OCI-LY1 (cell line): Measurements from ENCODE around the gene CFAP77.

Experiments used
- H2AFZ ChIP-seq: fragments of 200-600 bp; sonication (generic), shearing (Covaris generic); 2 replicates; pipeline ENCODE4 v1.6.0; 2014; ENCODE audit warnings: antibody characterized with exemption, mild to moderate bottlenecking, low read length
- H3F3A ChIP-seq: fragments of 200-600 bp; sonication (generic), shearing (Covaris generic); 2 replicates; pipeline ENCODE4 v1.6.0; 2014; ENCODE audit warnings: mild to moderate bottlenecking, antibody characterized with exemption, low read length, moderate library complexity; ENCODE audit not compliant: insufficient read depth
- H3K27ac ChIP-seq: fragments of 200-600 bp; sonication (generic); 2 replicates; pipeline ENCODE4 v1.5.1; 2014; ENCODE audit warnings: low read length, mixed run types, mild to moderate bottlenecking, low read depth; ENCODE audit not compliant: poor library complexity, severe bottlenecking
- H3K27me3 ChIP-seq: fragments of 200-600 bp; sonication (generic); 2 replicates; pipeline ENCODE4 v1.6.0; 2014; ENCODE audit warnings: antibody characterized with exemption, mild to moderate bottlenecking, low read length, moderate library complexity; ENCODE audit not compliant: insufficient read depth
- H3K36me3 ChIP-seq: fragments of 200-600 bp; sonication (generic); 2 replicates; pipeline ENCODE4 v1.6.1; 2014; ENCODE audit warnings: mild to moderate bottlenecking, antibody characterized with exemption, low read length, moderate library complexity, mixed read lengths; ENCODE audit not compliant: insufficient read depth
- H3K4me1 ChIP-seq: fragments of 200-600 bp; sonication (generic); 2 replicates; pipeline ENCODE4 v1.5.1; 2014; ENCODE audit warnings: mild to moderate bottlenecking, low read length, moderate library complexity; ENCODE audit not compliant: insufficient read depth, severe bottlenecking
- H3K4me2 ChIP-seq: fragments of 200-600 bp; sonication (generic), shearing (Covaris generic); 2 replicates; pipeline ENCODE4 v1.6.1; 2014; ENCODE audit warnings: low read length
- H3K4me3 ChIP-seq: fragments of 200-600 bp; sonication (generic); 2 replicates; pipeline ENCODE4 v1.5.1; 2014; ENCODE audit warnings: low read length, low read depth, mild to moderate bottlenecking, mixed read lengths; ENCODE audit not compliant: poor library complexity, severe bottlenecking
- H3K79me2 ChIP-seq: fragments of 200-600 bp; shearing (Covaris generic); 2 replicates; pipeline ENCODE4 v1.6.1; 2016; ENCODE audit warnings: mixed run types, low read length, mixed read lengths; ENCODE audit not compliant: insufficient read depth
- H3K9ac ChIP-seq: fragments of 200-600 bp; sonication (generic), shearing (Covaris generic); 2 replicates; pipeline ENCODE4 v1.6.1; 2014; ENCODE audit warnings: mild to moderate bottlenecking, low read length, mixed read lengths
- H3K9me2 ChIP-seq: fragments of 200-600 bp; sonication (generic), shearing (Covaris generic); 2 replicates; pipeline ENCODE4 v1.6.1; 2014; ENCODE audit warnings: low read depth, mild to moderate bottlenecking, low read length, mixed read lengths
- H3K9me3 ChIP-seq: fragments of 200-600 bp; shearing (Covaris generic); 2 replicates; pipeline ENCODE4 v1.6.1; 2014; ENCODE audit warnings: low read length, mixed read lengths
- H4K20me1 ChIP-seq: fragments of 200-600 bp; sonication (generic), shearing (Covaris generic); 2 replicates; pipeline ENCODE4 v1.6.0; 2016; ENCODE audit warnings: mild to moderate bottlenecking, low read length; ENCODE audit not compliant: insufficient read depth
- EZH2 ChIP-seq: fragments of 200-600 bp; sonication (generic), shearing (Covaris generic); IDR thresholded peaks from 2 replicates; pipeline ENCODE4 v1.8.0; 2017; ENCODE audit warnings: borderline replicate concordance, mixed run types, mild to moderate bottlenecking, antibody characterized with exemption, low read length, moderate library complexity, mixed read lengths
- TF ChIP-seq, protein P1 (sequence below): fragments of 200-600 bp; sonication (generic), shearing (Covaris generic); IDR thresholded peaks from 2 replicates; pipeline ENCODE4 v1.5.1; 2017; ENCODE audit warnings: mild to moderate bottlenecking, antibody characterized with exemption, low read length, moderate library complexity, mixed read lengths

Gene CFAP77

DNA sequence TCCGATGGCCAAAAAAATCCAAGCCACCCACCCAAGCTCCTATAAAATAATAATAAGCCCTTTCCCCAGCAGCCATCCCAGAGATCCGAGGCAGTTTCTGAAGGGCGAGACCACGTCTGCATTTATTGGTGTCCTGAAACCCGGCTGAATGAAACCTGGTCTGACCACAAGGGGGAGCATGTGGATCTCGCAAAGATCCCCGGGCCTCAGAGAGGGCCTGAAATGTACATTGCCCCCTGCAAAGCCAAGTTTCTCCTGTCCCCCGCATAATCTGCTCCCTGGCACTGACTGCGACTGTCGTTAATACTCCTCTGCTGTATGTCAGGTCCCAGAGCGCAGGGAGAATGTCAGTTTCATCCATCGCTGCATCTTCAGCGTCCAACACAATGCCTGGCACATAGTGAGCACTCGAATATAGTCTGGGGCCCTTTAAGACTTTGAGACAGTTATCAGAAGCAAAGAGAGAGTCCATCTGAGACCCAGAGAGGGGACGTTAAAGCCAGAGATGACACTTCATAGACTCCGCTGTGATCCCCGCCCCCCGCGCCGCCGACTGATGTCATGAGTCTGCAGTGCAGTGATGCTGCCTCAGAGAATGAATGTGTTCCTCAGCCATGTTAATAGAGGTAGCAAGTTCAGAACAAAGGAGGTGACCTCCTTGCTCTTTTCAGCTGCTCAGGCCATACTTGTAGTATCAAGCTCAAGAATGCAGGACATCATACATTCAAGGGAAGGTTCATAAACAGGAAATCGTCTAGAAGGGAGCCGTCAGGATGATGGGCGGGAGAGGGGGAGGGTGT, 97.9 kb downstream of the CFAP77 start:
- Histone ChIP-seq H3K27ac (no peak overlapping the region), H3K27me3 (no peaks in the 10 kb centered on the region), H3K9ac (no peak overlapping the region), H3K4me1 (no peaks in the 10 kb centered on the region), H2AFZ (no peak overlapping the region), H3K9me2 (no peaks in the 10 kb centered on the region), H3K9me3 (no peaks in the 10 kb centered on the region), H3K36me3 (no peaks in the 10 kb centered on the region), H3K4me2 (no peak overlapping the region), H3F3A (no peaks in the 10 kb centered on the region), H3K4me3 (no peak overlapping the region), H4K20me1 (no peaks in the 10 kb centered on the region), H3K79me2 (no peaks in the 10 kb centered on the region)
- TF ChIP-seq, protein P1, sequence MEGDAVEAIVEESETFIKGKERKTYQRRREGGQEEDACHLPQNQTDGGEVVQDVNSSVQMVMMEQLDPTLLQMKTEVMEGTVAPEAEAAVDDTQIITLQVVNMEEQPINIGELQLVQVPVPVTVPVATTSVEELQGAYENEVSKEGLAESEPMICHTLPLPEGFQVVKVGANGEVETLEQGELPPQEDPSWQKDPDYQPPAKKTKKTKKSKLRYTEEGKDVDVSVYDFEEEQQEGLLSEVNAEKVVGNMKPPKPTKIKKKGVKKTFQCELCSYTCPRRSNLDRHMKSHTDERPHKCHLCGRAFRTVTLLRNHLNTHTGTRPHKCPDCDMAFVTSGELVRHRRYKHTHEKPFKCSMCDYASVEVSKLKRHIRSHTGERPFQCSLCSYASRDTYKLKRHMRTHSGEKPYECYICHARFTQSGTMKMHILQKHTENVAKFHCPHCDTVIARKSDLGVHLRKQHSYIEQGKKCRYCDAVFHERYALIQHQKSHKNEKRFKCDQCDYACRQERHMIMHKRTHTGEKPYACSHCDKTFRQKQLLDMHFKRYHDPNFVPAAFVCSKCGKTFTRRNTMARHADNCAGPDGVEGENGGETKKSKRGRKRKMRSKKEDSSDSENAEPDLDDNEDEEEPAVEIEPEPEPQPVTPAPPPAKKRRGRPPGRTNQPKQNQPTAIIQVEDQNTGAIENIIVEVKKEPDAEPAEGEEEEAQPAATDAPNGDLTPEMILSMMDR, result peak; percentile 89
- TF ChIP-seq EZH2, result no peak

DNA sequence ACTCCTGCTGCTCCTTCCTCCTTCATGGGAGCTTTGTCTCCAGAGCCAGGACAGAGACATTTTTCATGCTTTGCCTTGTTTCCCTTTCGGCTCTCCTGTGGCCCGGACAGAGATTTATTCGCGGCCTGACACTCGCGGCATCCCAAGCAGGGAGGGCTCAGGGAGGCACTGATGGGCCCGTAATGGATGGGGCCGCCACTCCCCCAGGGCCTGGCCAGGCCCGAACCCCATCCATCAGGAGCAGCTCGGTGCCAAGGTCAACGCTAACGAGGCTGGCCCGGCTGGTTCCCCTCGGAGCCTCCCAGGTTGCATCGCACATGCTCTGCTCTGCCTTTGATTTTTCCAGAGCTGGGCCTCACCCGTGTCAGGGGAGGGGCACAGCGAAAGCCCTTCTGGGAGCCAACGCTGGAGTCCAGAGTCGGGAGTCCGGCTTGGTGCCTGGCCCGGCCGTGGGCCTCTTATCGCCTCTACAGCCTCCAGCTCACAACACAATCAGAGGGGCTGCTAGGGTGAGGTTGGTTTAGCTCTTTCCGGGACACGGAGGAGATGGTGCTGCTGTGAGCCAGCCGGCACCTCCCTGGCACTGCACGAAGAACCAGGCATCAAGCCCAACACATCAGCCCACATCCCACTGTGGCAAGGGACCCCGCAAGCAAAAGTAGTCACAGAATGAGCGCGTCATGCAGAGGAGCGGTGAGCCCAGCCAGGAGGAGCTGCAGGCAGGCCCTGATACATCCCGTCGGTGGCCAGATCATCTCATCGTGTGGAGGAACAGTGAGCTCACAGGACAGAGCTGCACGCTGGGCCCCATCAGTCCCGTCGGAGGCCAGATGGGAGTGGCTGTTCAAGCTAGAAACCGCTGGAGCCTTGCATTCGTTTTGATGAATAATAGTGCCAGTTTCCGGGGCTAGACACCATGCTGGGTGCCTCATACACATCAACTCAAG, 100.2 kb downstream of the CFAP77 start:
- no peak overlapping the region for H3K27ac ChIP-seq
- H3K9ac ChIP-seq, result no peak overlapping the region
- no peaks in the 10 kb centered on the region for H3F3A ChIP-seq
- H3K4me2 ChIP-seq, result no peak overlapping the region
- no peak overlapping the region for H2AFZ ChIP-seq
- TF ChIP-seq, protein P1, result no peak
- TF ChIP-seq EZH2, result no peak
- no peaks in the 10 kb centered on the region for H3K9me3 ChIP-seq
- H3K36me3 ChIP-seq, result no peaks in the 10 kb centered on the region
- H3K9me2 ChIP-seq, result no peaks in the 10 kb centered on the region
- no peak overlapping the region for H3K4me3 ChIP-seq
- no peaks in the 10 kb centered on the region for H3K79me2 ChIP-seq
- no peaks in the 10 kb centered on the region for H3K27me3 ChIP-seq
- H4K20me1 ChIP-seq, result no peaks in the 10 kb centered on the region
- H3K4me1 ChIP-seq, result no peaks in the 10 kb centered on the region

DNA sequence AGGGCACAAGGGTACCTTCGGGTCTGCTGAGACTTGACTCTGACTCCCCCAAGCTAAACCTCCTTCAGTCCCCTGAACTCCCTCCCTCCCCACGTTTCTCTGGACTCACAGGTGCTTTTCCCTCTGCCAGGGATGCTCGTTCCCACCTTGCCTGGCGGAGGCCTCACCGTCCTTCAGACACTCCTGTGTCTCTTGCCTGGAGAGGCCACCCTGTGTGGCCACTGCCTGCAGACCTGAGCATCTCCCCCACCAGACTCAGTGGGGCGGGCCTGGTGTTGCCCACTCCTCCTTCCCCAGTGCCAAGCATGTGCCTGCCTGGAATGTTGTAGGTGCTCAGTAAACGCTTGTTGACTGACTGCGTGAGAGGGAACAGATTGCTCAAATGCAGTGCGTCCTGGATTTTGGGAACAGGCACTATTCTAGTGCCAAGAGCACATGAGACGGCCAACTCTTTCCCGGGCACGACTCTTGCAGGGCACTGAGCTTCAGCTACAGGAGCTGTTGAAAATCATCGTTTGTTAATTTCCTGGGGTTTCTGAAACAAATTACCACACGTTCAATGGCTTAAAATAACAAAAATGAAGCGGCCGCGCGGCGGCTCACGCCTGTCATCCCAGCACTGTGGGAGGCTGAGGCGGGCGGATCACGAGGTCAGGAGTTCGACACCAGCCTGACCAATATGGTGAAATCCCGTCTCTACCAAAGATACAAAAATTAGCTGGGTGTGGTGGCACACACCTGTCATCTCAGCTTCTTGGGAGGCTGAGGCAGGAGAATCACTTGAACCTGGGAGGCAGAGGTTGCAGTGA, 101.4 kb downstream of the CFAP77 start:
- Histone ChIP-seq H3K27ac (no peak overlapping the region), H3K9ac (no peak overlapping the region), H3K9me2 (no peaks in the 10 kb centered on the region), H3K9me3 (no peaks in the 10 kb centered on the region), H3K27me3 (no peaks in the 10 kb centered on the region), H3F3A (no peaks in the 10 kb centered on the region), H3K4me1 (no peaks in the 10 kb centered on the region), H3K79me2 (no peaks in the 10 kb centered on the region), H4K20me1 (no peaks in the 10 kb centered on the region), H3K4me3 (no peak overlapping the region), H2AFZ (no peak overlapping the region), H3K4me2 (no peak overlapping the region), H3K36me3 (no peaks in the 10 kb centered on the region)
- no peak for TF ChIP-seq EZH2
- TF ChIP-seq, protein P1, result no peak
